Measurements from ENCODE around the gene SPNS3. TPM values are rescaled to one million over a fixed set of nuclear protein-coding genes. Genes with fewer than 3 reads are reported as not detected.

Gene SPNS3
- total and polyA plus RNA-seq, 2 of the 4 experiments (the other 2 are of a cell fraction) = 0.18 TPM; not detected in 1

GRCh38 chr17:4472286-4472685, 38.5 kb downstream of the SPNS3 start:
- CTCF ChIA-PET = no interaction called here
- dilution Hi-C loops (cut with HindIII; ENCODE audit: low sequenced_read_pairs, unreplicated experiment) = no loop called here

More at GRCh38 chr17:4472286-4472685, 38.5 kb downstream of the SPNS3 start:
- in situ Hi-C loops (cut with MboI; ENCODE audit: low sequenced_read_pairs) (no loop called here), intact Hi-C loops (cut with micrococcal nuclease) (no loop called here)
- Histone ChIP-seq H3K9ac (ENCODE audit: low read depth, low read length) (no peak overlapping the region), H3K79me1 (ENCODE audit: low read depth in 1 of 2, low read length in 2 of 2) (no peaks in the 10 kb centered on the region), H3K4ac (ENCODE audit: low read depth, low read length) (no peak overlapping the region), H3K4me1 (ENCODE audit: control insufficient read depth, insufficient read depth, low read length) (no peaks in the 10 kb centered on the region), H3K36me3 (ENCODE audit: control insufficient read depth, insufficient read depth, low read length) (no peaks in the 10 kb centered on the region), H3K14ac (replicated peaks; ENCODE audit: low read depth, low read length) (no peak overlapping the region), H3K4me2 (ENCODE audit: low read depth, low read length) (no peak overlapping the region), H4K8ac (ENCODE audit: low read depth in 2 of 2, low read length in 2 of 2) (no peak overlapping the region), H3K27ac (ENCODE audit: insufficient read depth, low read length) (no peak overlapping the region), H2AK9ac (replicated peaks; ENCODE audit: low read depth, low read length, poor library complexity) (no peak overlapping the region), H4K91ac (ENCODE audit: insufficient read depth, low read depth, low read length) (no peak overlapping the region), H3K9me1 (ENCODE audit: insufficient read depth, low read length) (no peaks in the 10 kb centered on the region), H2AK5ac (ENCODE audit: low read depth, low read length) (no peak overlapping the region), H4K5ac (ENCODE audit: low read depth, low read length) (no peak overlapping the region), H2BK20ac (ENCODE audit: low read depth, low read length) (no peak overlapping the region), H2BK5ac (ENCODE audit: low read depth, low read length, poor library complexity, severe bottlenecking) (no peak overlapping the region), H3K23ac (ENCODE audit: low read depth, low read length) (no peak overlapping the region), H2AFZ (replicated peaks; ENCODE audit: low read length, poor library complexity) (no peak overlapping the region), H3K56ac (ENCODE audit: extremely low read depth, insufficient read depth, low read length) (no peak overlapping the region), H2BK120ac (ENCODE audit: low read depth, low read length) (no peak overlapping the region), H3K4me3 (ENCODE audit: insufficient read depth, low read depth, low read length) (no peak overlapping the region), H4K20me1 (ENCODE audit: insufficient read depth, low read length) (no peaks in the 10 kb centered on the region; the same call in 1 of the 2 replicates), H2BK15ac (ENCODE audit: low read depth, low read length) (no peak overlapping the region), H3K9me3 (ENCODE audit: control insufficient read depth, insufficient read depth, low read length) (no peaks in the 10 kb centered on the region), H3K18ac (ENCODE audit: low read depth, low read length) (no peak overlapping the region), H3K27me3 (ENCODE audit: control insufficient read depth, insufficient read depth, low read length) (peaks cover 31% of the 10 kb centered on the region)
- ATAC-seq (ENCODE audit: low read depth) = no peak
- no peak for DNase-seq
- no TSS peak for BruUV-seq (replicated peaks)
- POLR2A ChIA-PET (ENCODE audit: unreplicated experiment) = no interaction called here
- WGBS, 2 experiments (ENCODE audit: extremely low coverage in 2 of 2, insufficient read length in 1 of 2) = no CpG with 5 or more reads among the region's 3 CpGs
- TF ChIP-seq POLR2A (IDR thresholded peaks at IDR 0.05; ENCODE audit: low read depth, low read length) = no peak
- TF ChIP-seq MAFK (IDR thresholded peaks at IDR 0.05; ENCODE audit: low read depth, low read length) = no peak
- no peak for TF ChIP-seq SMC3 (IDR thresholded peaks at IDR 0.05; ENCODE audit: low read depth, low read length)
- TF ChIP-seq ELK1 (IDR thresholded peaks at IDR 0.05; ENCODE audit: borderline replicate concordance, low read depth, low read length) = no peak
- no peak for TF ChIP-seq MAZ (IDR thresholded peaks at IDR 0.05; ENCODE audit: borderline replicate concordance, low read depth, low read length)
- TF ChIP-seq CEBPB (IDR thresholded peaks at IDR 0.05; ENCODE audit: low read depth, low read length) = no peak
- no peak for TF ChIP-seq RCOR1 (IDR thresholded peaks at IDR 0.05; ENCODE audit: insufficient replicate concordance, low read length)
- no peak for TF ChIP-seq RAD21 (IDR thresholded peaks at IDR 0.05; ENCODE audit: low read length)
- TF ChIP-seq MXI1 (IDR thresholded peaks at IDR 0.05; ENCODE audit: borderline replicate concordance, low read depth, low read length) = no peak
- no peak for TF ChIP-seq BHLHE40 (IDR thresholded peaks at IDR 0.05; ENCODE audit: low read depth, low read length)

Measured in IMR-90 (cell line).